GM12801 (cell line): ENCODE results near the gene ELFN1.

ENCODE experiments used
- TF ChIP-seq, protein P1 (sequence below): IDR thresholded peaks from one replicate; pipeline ENCODE4 v1.5.1; 2011; ENCODE audit warnings: control low read depth; ENCODE audit not compliant: insufficient read length; ENCODE audit errors: extremely low read depth

The ELFN1 gene

GRCh38 chr7:1661461-1661860 lies 8.6 kb upstream of the ELFN1 start:
- TF ChIP-seq, protein P1, sequence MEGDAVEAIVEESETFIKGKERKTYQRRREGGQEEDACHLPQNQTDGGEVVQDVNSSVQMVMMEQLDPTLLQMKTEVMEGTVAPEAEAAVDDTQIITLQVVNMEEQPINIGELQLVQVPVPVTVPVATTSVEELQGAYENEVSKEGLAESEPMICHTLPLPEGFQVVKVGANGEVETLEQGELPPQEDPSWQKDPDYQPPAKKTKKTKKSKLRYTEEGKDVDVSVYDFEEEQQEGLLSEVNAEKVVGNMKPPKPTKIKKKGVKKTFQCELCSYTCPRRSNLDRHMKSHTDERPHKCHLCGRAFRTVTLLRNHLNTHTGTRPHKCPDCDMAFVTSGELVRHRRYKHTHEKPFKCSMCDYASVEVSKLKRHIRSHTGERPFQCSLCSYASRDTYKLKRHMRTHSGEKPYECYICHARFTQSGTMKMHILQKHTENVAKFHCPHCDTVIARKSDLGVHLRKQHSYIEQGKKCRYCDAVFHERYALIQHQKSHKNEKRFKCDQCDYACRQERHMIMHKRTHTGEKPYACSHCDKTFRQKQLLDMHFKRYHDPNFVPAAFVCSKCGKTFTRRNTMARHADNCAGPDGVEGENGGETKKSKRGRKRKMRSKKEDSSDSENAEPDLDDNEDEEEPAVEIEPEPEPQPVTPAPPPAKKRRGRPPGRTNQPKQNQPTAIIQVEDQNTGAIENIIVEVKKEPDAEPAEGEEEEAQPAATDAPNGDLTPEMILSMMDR, result no peak

GRCh38 chr7:1662101-1662500 lies 8.0 kb upstream of the ELFN1 start:
- TF ChIP-seq, protein P1, result no peak

GRCh38 chr7:1662767-1663166 lies 7.3 kb upstream of the ELFN1 start:
- TF ChIP-seq, protein P1, result no peak

- TF ChIP-seq, protein P1, result no peak
Measured at GRCh38 chr7:1663223-1663622, 6.9 kb upstream of the ELFN1 start.

DNA sequence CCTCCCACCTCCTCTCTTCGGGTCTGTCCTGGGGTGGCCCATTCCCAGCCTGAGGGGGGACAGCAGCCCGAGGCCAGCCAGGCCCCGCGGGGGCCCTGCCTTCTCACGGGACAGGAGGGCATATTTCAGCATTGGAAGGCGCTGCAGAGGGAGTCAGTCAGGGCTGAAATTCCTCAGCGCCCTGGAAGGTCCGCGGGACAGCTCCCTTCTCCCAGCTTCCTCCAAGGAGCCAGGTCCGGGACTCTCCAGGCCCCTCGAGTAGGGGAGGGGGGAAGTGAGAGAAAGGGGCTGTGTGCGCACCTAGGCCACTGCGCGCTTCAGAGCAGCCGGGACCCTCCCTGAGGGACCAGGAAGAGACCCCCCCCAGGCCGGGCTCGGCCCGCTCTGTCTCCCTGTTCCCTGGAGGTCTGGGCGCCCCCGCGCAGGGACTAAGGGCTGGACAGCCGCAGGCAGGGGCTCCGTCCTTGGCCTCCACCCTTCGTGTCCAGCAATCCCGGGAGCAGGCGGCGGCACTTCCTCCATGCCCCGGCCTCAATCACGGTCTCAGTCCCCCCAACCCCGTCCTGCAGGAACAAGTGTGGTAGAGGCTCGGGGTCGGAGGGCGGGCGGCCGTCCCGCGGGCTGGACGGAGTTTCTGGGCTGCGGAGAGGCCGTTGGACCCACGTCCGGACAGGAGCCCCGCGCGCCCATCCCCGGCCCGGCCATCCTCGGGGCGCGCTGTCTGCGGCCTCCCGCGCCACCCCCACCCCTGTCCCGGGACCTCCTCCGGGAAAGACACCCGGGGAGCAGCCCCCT lies 6.0 kb upstream of the ELFN1 start:
- TF ChIP-seq, protein P1, result no peak

DNA sequence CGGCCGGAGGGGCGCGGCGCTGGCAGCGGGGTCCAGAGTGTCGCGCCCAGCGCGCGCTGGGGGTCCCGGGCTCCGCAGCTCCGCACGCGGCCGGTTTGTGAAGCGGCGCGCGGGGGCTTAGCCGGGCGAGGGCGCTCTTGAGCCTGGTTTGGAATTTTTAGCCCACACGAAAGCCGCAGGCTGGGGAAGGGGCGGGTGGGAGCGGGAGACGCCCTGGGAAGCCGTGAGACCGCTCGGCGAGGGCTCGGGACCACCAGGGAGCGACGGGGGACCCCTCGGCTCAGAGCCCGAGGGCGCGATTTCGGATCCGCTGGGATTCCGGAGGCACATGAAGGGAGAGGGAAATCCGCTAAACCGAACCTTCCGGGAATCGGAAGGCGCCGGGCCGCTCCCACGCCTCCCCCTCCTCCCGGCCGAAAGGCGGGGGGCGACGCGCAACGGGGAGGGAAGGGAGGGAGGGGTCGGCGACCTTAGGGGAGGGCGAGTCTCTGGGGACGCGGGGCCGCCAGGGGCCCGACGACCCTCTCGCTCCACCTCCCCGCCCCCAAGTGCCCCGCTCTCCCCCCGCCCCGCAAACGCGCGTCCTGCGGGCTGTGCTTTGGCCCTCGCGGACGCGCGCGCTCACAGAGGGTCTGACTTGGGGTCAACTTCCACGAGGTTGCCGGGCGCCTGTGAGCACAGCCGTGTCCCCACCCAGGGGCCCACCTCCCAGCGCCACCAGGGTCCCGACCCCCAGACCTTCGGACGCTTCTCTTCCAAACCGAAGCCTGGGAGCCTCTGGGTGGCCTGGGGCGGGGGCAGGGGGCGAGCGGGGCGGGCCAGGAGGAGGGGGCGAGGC lies 5.1 kb upstream of the ELFN1 start:
- TF ChIP-seq, protein P1, result no peak

DNA sequence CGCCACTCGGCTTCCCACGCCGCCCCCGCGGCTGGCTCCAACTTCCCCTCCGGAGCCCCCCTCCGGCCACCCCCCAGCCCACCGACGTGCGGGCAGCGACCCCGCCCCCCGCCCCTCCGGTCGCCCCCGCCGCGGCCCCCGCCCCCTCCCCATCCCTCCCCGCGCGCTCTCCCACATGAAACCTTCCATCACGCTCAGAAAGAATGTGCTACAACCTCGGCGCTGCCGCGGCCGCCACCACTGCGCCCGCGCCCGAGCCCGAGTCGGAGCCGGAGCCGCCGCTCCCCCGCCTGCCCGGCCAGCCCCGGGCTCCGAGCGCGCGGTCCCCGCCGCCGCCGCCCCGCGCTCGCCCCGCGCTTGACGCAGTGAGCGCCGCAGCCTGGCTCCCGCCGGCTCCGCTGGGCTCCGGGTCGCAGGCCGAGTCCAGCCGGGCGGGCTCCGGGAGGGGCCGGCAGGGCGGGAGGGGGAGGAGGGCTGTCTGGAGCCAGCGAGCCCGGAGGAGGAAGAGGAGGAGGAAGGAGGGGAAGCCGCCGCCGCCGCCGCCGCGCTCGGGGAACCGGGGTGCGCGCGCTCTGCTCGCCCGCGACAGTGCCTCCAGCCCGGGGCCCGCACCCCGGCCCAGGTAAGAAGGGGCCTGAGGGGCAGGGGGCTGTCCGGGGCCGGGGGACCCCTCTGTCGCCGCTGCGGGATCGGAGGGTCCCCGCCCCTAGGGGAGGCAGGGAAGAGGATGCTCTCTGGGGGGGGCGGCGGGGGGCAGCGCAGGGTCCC lies 4.3 kb upstream of the ELFN1 start:
- TF ChIP-seq, protein P1, result no peak
